SK-N-SH treated with all-trans-retinoic acid at 6 μM for 48 hours (cell line): ENCODE results near the gene PHETA1.
"Not testable (repeated sequence)": the region's sequence is repeated elsewhere in the genome, so short reads cannot be mapped to it uniquely, and the experiment has no call there.

Source experiments
- ARNTL ChIP-seq: fragments of 450-650 bp; formaldehyde crosslinking; IDR thresholded peaks from 2 replicates; pipeline ENCODE4 v1.5.0; 2020; ENCODE audit warnings: low read depth, mild to moderate bottlenecking, moderate library complexity, borderline replicate concordance
- BACH2 ChIP-seq: fragments of 250-450 bp; sonication (Bioruptor Pico); IDR thresholded peaks from 2 replicates; pipeline ENCODE4 v1.9.0; 2021; ENCODE audit warnings: mild to moderate bottlenecking, borderline replicate concordance
- ESRRG ChIP-seq: fragments of 250-450 bp; sonication (Bioruptor Pico); IDR thresholded peaks from 2 replicates; pipeline ENCODE4 v1.6.1; 2021; ENCODE audit warnings: mild to moderate bottlenecking
- RARB ChIP-seq: fragments of 250-450 bp; sonication (Bioruptor Pico); IDR thresholded peaks from 2 replicates; pipeline ENCODE4 v1.8.0; 2021; ENCODE audit warnings: mild to moderate bottlenecking, moderate library complexity
- ZC3H10 ChIP-seq: fragments of 250-450 bp; sonication (Bioruptor Pico); IDR thresholded peaks from 2 replicates; pipeline ENCODE4 v1.5.1; 2021; ENCODE audit warnings: mild to moderate bottlenecking, moderate library complexity
- ZNF565 ChIP-seq: fragments of 450-650 bp; formaldehyde crosslinking; conservative IDR thresholded peaks from 2 replicates; pipeline ENCODE4 v1.5.0; 2020; ENCODE audit warnings: low read depth, mild to moderate bottlenecking, moderate library complexity
- ZNF70 ChIP-seq: fragments of 450-650 bp; formaldehyde crosslinking; IDR thresholded peaks from 2 replicates; pipeline ENCODE4 v1.5.0; 2020; ENCODE audit warnings: mild to moderate bottlenecking, moderate library complexity
- TF ChIP-seq, protein P1 (sequence below): fragments of 250-450 bp; sonication (Bioruptor Pico); IDR thresholded peaks from 2 replicates; pipeline ENCODE4 v1.5.1; 2020; ENCODE audit warnings: low read depth, mild to moderate bottlenecking, moderate library complexity
- TF ChIP-seq, protein P2 (sequence below): fragments of 250-450 bp; sonication (Bioruptor Pico); IDR thresholded peaks from 2 replicates; pipeline ENCODE4 v1.8.0; 2020; ENCODE audit warnings: mild to moderate bottlenecking, moderate library complexity, borderline replicate concordance
- TF ChIP-seq, protein P3 (sequence below): fragments of 250-450 bp; sonication (Bioruptor Pico); IDR thresholded peaks from 2 replicates; pipeline ENCODE4 v1.5.1; 2021; ENCODE audit warnings: mild to moderate bottlenecking, moderate library complexity
- TF ChIP-seq, protein P4 (sequence below): fragments of 250-450 bp; sonication (Bioruptor Pico); IDR thresholded peaks from 2 replicates; pipeline ENCODE4 v1.5.0; 2020; ENCODE audit warnings: mild to moderate bottlenecking, moderate library complexity
- TF ChIP-seq, protein P5 (sequence below): fragments of 250-450 bp; sonication (Bioruptor Pico); IDR thresholded peaks from 2 replicates; pipeline ENCODE4 v1.8.0; 2021; ENCODE audit warnings: low read depth, mild to moderate bottlenecking, moderate library complexity, borderline replicate concordance

DNA sequence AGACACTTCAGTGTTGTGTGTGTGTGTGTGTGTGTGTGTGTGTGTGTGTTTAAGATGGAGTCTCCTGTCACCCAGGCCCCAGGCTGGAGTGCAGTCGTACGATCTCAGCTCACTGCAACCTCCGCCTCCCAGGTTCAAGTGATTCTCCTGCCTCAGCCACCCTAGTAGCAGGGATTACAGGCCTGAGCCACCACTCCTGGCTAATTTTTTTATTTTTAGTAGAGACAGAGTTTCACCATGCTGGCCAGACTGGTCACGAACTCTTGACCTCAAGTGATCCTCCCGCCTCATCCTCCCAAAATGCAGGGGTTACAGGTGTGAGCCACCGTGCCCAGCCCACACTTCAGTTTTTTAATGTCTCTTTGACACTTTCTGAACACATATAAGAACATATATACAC lies 32.5 kb downstream of the PHETA1 start:
- TF ChIP-seq ESRRG, ZNF565, ZNF70, ARNTL, ZC3H10, BACH2, RARB (CRISPR knock-in tag): not testable (repeated sequence)
- TF ChIP-seq, protein P1, sequence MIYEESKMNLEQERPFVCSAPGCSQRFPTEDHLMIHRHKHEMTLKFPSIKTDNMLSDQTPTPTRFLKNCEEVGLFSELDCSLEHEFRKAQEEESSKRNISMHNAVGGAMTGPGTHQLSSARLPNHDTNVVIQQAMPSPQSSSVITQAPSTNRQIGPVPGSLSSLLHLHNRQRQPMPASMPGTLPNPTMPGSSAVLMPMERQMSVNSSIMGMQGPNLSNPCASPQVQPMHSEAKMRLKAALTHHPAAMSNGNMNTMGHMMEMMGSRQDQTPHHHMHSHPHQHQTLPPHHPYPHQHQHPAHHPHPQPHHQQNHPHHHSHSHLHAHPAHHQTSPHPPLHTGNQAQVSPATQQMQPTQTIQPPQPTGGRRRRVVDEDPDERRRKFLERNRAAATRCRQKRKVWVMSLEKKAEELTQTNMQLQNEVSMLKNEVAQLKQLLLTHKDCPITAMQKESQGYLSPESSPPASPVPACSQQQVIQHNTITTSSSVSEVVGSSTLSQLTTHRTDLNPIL: not testable (repeated sequence)
- TF ChIP-seq, protein P2, sequence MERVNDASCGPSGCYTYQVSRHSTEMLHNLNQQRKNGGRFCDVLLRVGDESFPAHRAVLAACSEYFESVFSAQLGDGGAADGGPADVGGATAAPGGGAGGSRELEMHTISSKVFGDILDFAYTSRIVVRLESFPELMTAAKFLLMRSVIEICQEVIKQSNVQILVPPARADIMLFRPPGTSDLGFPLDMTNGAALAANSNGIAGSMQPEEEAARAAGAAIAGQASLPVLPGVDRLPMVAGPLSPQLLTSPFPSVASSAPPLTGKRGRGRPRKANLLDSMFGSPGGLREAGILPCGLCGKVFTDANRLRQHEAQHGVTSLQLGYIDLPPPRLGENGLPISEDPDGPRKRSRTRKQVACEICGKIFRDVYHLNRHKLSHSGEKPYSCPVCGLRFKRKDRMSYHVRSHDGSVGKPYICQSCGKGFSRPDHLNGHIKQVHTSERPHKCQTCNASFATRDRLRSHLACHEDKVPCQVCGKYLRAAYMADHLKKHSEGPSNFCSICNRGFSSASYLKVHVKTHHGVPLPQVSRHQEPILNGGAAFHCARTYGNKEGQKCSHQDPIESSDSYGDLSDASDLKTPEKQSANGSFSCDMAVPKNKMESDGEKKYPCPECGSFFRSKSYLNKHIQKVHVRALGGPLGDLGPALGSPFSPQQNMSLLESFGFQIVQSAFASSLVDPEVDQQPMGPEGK: not testable (repeated sequence)
- TF ChIP-seq, protein P3, sequence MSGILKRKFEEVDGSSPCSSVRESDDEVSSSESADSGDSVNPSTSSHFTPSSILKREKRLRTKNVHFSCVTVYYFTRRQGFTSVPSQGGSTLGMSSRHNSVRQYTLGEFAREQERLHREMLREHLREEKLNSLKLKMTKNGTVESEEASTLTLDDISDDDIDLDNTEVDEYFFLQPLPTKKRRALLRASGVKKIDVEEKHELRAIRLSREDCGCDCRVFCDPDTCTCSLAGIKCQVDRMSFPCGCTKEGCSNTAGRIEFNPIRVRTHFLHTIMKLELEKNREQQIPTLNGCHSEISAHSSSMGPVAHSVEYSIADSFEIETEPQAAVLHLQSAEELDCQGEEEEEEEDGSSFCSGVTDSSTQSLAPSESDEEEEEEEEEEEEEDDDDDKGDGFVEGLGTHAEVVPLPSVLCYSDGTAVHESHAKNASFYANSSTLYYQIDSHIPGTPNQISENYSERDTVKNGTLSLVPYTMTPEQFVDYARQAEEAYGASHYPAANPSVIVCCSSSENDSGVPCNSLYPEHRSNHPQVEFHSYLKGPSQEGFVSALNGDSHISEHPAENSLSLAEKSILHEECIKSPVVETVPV (CRISPR knock-in tag): not testable (repeated sequence)
- TF ChIP-seq, protein P4, sequence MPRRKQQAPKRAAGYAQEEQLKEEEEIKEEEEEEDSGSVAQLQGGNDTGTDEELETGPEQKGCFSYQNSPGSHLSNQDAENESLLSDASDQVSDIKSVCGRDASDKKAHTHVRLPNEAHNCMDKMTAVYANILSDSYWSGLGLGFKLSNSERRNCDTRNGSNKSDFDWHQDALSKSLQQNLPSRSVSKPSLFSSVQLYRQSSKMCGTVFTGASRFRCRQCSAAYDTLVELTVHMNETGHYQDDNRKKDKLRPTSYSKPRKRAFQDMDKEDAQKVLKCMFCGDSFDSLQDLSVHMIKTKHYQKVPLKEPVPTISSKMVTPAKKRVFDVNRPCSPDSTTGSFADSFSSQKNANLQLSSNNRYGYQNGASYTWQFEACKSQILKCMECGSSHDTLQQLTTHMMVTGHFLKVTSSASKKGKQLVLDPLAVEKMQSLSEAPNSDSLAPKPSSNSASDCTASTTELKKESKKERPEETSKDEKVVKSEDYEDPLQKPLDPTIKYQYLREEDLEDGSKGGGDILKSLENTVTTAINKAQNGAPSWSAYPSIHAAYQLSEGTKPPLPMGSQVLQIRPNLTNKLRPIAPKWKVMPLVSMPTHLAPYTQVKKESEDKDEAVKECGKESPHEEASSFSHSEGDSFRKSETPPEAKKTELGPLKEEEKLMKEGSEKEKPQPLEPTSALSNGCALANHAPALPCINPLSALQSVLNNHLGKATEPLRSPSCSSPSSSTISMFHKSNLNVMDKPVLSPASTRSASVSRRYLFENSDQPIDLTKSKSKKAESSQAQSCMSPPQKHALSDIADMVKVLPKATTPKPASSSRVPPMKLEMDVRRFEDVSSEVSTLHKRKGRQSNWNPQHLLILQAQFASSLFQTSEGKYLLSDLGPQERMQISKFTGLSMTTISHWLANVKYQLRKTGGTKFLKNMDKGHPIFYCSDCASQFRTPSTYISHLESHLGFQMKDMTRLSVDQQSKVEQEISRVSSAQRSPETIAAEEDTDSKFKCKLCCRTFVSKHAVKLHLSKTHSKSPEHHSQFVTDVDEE (CRISPR knock-in tag): not testable (repeated sequence)
- TF ChIP-seq, protein P5, sequence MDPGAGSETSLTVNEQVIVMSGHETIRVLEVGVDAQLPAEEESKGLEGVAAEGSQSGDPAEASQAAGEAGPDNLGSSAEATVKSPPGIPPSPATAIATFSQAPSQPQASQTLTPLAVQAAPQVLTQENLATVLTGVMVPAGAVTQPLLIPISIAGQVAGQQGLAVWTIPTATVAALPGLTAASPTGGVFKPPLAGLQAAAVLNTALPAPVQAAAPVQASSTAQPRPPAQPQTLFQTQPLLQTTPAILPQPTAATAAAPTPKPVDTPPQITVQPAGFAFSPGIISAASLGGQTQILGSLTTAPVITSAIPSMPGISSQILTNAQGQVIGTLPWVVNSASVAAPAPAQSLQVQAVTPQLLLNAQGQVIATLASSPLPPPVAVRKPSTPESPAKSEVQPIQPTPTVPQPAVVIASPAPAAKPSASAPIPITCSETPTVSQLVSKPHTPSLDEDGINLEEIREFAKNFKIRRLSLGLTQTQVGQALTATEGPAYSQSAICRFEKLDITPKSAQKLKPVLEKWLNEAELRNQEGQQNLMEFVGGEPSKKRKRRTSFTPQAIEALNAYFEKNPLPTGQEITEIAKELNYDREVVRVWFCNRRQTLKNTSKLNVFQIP: not testable (repeated sequence)
